IPS DF 6.9 (cell line): ENCODE measurements around the gene MPZL3.

Experiments
- DNase-seq: peaks from one replicate; pipeline ENCODE4 v3.0.0-alpha.2; 2013; ENCODE audit warnings: low read depth, low spot score
- H3K27ac ChIP-seq: one replicate; pipeline ENCODE4 v1.5.1; 2013; ENCODE audit warnings: low read length, control low read depth
- H3K27me3 ChIP-seq: 2 replicates; pipeline ENCODE4 v1.6.1; 2013; ENCODE audit warnings: mild to moderate bottlenecking, low read length; ENCODE audit not compliant: control insufficient read depth, insufficient read depth
- H3K36me3 ChIP-seq: 2 replicates; pipeline ENCODE4 v1.6.1; 2013; ENCODE audit warnings: low read length; ENCODE audit not compliant: control insufficient read depth, insufficient read depth
- H3K4me1 ChIP-seq: 2 replicates; pipeline ENCODE4 v1.6.1; 2013; ENCODE audit warnings: low read length; ENCODE audit not compliant: control insufficient read depth, insufficient read depth
- H3K4me3 ChIP-seq: 2 replicates; pipeline ENCODE4 v1.5.1; 2013; ENCODE audit warnings: mild to moderate bottlenecking, low read length
- H3K9me3 ChIP-seq: 2 replicates; pipeline ENCODE4 v1.6.1; 2013; ENCODE audit warnings: low read length, inconsistent platforms; ENCODE audit not compliant: control insufficient read depth, insufficient read depth
- WGBS: extraction: QIAGEN DNeasy Blood & Tissue Kit; methylation state at CpG from one replicate; pipeline ENCODE4 v1.1.7; 2013; ENCODE audit warnings: mixed read lengths, missing lambda C conversion rate; ENCODE audit not compliant: insufficient read length, insufficient coverage; 5-methylcytosine and 5-hydroxymethylcytosine counted together

The MPZL3 gene

DNA sequence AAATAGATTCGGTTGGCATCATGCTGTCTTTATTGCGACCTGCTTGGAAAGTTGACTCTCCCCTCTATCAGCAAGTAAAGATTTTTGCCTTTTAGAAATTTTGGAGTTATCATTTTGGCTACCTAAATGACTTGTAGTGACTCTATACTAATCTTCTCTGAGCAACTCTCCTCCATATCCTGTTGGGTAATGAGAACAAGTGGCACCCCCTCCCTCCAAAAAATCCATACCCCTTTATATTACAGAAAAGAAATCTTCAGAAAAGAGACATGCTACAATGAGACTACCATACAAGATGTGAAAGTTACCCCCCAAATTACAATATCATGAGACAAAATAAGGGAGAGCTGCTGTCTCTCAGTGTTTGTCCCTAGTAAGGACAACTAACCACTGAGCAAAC, 28.6 kb downstream of the MPZL3 start:
- H3K4me3 ChIP-seq, result no peak overlapping the region
- no CpG with 5 or more reads among the region's 2 CpGs for WGBS
- H3K36me3 ChIP-seq, result no peaks in the 10 kb centered on the region
- no peaks in the 10 kb centered on the region for H3K4me1 ChIP-seq
- no peak for DNase-seq
- H3K9me3 ChIP-seq, result no peaks in the 10 kb centered on the region
- H3K27ac ChIP-seq, result no peak overlapping the region
- H3K27me3 ChIP-seq, result no peaks in the 10 kb centered on the region

- H3K4me3 ChIP-seq, result no peak overlapping the region
- no peaks in the 10 kb centered on the region for H3K36me3 ChIP-seq
- H3K27me3 ChIP-seq, result no peaks in the 10 kb centered on the region
- 100% methylated on average over 2 of the region's 4 CpGs for WGBS
- DNase-seq, result no peak
- no peak overlapping the region for H3K27ac ChIP-seq
- H3K9me3 ChIP-seq, result no peaks in the 10 kb centered on the region
- no peaks in the 10 kb centered on the region for H3K4me1 ChIP-seq
Observed at GRCh38 chr11:118222437-118222836, 29.7 kb downstream of the MPZL3 start.

- Histone ChIP-seq H3K9me3 (no peaks in the 10 kb centered on the region), H3K4me1 (no peaks in the 10 kb centered on the region), H3K36me3 (no peaks in the 10 kb centered on the region), H3K4me3 (no peak overlapping the region), H3K27me3 (no peaks in the 10 kb centered on the region), H3K27ac (no peak overlapping the region)
- WGBS, result no CpG with 5 or more reads among the region's 5 CpGs
- DNase-seq, result no peak
Observed at GRCh38 chr11:118221419-118221818, 30.7 kb downstream of the MPZL3 start.

DNA sequence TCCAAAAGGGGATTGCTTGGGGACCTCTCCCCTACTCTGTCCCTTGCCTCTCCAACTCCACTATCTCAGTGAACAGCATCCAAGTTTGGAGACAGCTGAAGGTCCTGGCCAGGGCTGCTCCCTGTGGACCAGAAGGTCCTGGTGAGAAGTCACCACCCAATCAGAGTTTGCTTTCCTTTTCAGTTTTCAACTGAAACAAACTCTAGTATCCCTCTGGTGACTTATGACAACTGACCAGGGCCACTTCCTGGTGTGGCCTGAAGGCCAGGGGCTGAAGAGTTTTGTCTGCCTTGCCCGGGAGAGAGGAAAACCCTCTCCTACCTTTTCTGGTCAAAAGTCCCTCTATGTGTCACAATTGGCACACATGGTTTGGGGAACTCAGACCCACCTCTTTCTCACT, 32.4 kb downstream of the MPZL3 start:
- H3K36me3 ChIP-seq, result no peaks in the 10 kb centered on the region
- H3K27me3 ChIP-seq, result no peaks in the 10 kb centered on the region
- H3K9me3 ChIP-seq, result no peaks in the 10 kb centered on the region
- DNase-seq, result no peak
- no peak overlapping the region for H3K27ac ChIP-seq
- H3K4me3 ChIP-seq, result no peak overlapping the region
- WGBS, result no CpG with 5 or more reads among the region's 1 CpG
- H3K4me1 ChIP-seq, result no peaks in the 10 kb centered on the region

- Histone ChIP-seq H3K9me3 (no peaks in the 10 kb centered on the region), H3K27me3 (no peaks in the 10 kb centered on the region), H3K36me3 (no peaks in the 10 kb centered on the region), H3K4me1 (no peaks in the 10 kb centered on the region), H3K27ac (no peak overlapping the region), H3K4me3 (no peak overlapping the region)
- DNase-seq, result no peak
Observed at GRCh38 chr11:118219244-118219643, 32.9 kb downstream of the MPZL3 start.

DNA sequence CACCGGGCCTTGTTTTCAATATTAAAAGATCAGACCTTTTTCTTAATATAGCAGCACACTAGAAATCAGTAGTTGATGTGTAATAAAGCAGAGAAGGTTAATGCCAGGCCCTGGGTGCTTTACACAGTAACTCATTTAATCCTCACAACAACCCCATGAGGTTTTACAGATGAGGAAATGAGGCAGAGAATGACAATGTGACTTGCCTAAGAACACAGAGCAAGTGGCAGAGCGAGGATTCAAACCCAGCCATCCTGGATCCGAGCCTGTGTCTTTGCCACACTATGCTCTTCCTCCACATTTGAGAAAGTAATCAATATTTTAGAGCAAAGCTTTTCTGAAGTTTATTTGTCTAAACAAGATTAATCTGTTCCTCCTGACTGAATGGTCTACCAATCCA, 34.6 kb downstream of the MPZL3 start:
- H3K36me3 ChIP-seq, result no peaks in the 10 kb centered on the region
- DNase-seq, result no peak
- no peaks in the 10 kb centered on the region for H3K4me1 ChIP-seq
- no peaks in the 10 kb centered on the region for H3K9me3 ChIP-seq
- H3K27me3 ChIP-seq, result no peaks in the 10 kb centered on the region
- no CpG with 5 or more reads among the region's 3 CpGs for WGBS
- no peak overlapping the region for H3K4me3 ChIP-seq
- no peak overlapping the region for H3K27ac ChIP-seq

- Histone ChIP-seq H3K9me3 (no peaks in the 10 kb centered on the region), H3K27ac (no peak overlapping the region), H3K4me3 (no peak overlapping the region), H3K36me3 (no peaks in the 10 kb centered on the region), H3K27me3 (no peaks in the 10 kb centered on the region), H3K4me1 (peaks cover 2% of the 10 kb centered on the region; the same call in 1 of the 2 replicates)
- no CpG with 5 or more reads among the region's 11 CpGs for WGBS
- DNase-seq, result no peak
Observed at GRCh38 chr11:118216621-118217481, 35.3 kb downstream of the MPZL3 start.

- H3K27me3 ChIP-seq, result no peaks in the 10 kb centered on the region
- peaks cover 4% of the 10 kb centered on the region; the same call in 1 of the 2 replicates for H3K4me1 ChIP-seq
Observed at GRCh38 chr11:118215765-118216164, 36.4 kb downstream of the MPZL3 start.

DNA sequence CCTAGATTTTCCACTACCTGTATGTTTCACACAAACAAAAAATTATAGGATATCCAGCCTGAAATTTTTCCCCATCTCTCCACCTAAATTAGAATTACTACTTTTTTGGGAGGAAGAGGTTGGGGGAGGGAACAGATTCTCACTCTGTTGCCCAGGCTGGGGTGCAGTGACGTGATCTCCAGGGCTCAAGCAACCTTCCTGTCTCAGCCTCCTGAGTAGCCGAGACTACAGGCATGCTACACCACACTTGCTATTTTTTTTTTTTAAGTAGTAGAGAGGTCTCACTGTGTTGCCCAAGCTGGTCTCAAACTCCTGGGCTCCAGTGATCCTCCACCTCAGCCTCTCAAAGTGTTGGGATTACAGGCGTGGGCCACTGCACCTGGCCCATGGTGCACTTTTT, 36.9 kb downstream of the MPZL3 start:
- no peak for DNase-seq
- Histone ChIP-seq H3K27me3 (no peaks in the 10 kb centered on the region), H3K4me3 (no peak overlapping the region), H3K9me3 (no peaks in the 10 kb centered on the region), H3K27ac (no peak overlapping the region), H3K4me1 (peaks cover 4% of the 10 kb centered on the region; the same call in 1 of the 2 replicates), H3K36me3 (no peaks in the 10 kb centered on the region)
- WGBS, result no CpG with 5 or more reads among the region's 3 CpGs

More at GRCh38 chr11:118215765-118216164, 36.4 kb downstream of the MPZL3 start:
- Histone ChIP-seq H3K27ac (no peak overlapping the region), H3K4me3 (no peak overlapping the region), H3K9me3 (no peaks in the 10 kb centered on the region), H3K36me3 (no peaks in the 10 kb centered on the region)
- DNase-seq, result no peak
- WGBS, result no CpG with 5 or more reads among the region's 7 CpGs

- H3K36me3 ChIP-seq, result no peaks in the 10 kb centered on the region
- H3K4me3 ChIP-seq, result no peak overlapping the region
- no peak for DNase-seq
- no peaks in the 10 kb centered on the region for H3K9me3 ChIP-seq
- WGBS, result no CpG with 5 or more reads among the region's 6 CpGs
- no peak overlapping the region for H3K27ac ChIP-seq
- no peaks in the 10 kb centered on the region for H3K27me3 ChIP-seq
- H3K4me1 ChIP-seq, result peaks cover 4% of the 10 kb centered on the region; the same call in 1 of the 2 replicates
Observed at GRCh38 chr11:118214210-118214914, 37.8 kb downstream of the MPZL3 start.
